Mucosa of rectum (tissue), 2 donors: ENCODE results near the gene APC.
A peak's percentile ranks its signal among the peaks of the same experiment; 100 is the strongest.
"Not testable (repeated sequence)": the region's sequence is repeated elsewhere in the genome, so short reads cannot be mapped to it uniquely, and the experiment has no call there.

Source experiments
- H3K27ac ChIP-seq, 2 donors: one replicate each; pipeline ENCODE4 v1.7.0; 2013; ENCODE audit warnings: inconsistent platforms in 2 of 2, low read depth in 2 of 2, low read length in 2 of 2
- H3K27me3 ChIP-seq, 2 donors: one replicate each; pipeline ENCODE4 v1.7.0; 2013; ENCODE audit warnings: low read length in 2 of 2; ENCODE audit not compliant: control insufficient read depth in 2 of 2, insufficient read depth in 2 of 2
- H3K36me3 ChIP-seq, 2 donors: one replicate each; pipeline ENCODE4 v1.7.0; 2013; ENCODE audit warnings: low read length in 2 of 2; ENCODE audit not compliant: control insufficient read depth in 2 of 2, insufficient read depth in 2 of 2
- H3K4me1 ChIP-seq, 2 donors: one replicate each; pipeline ENCODE4 v1.7.0; 2013; ENCODE audit warnings: low read length in 2 of 2, mild to moderate bottlenecking in 1 of 2; ENCODE audit not compliant: control insufficient read depth in 2 of 2, insufficient read depth in 2 of 2
- H3K4me3 ChIP-seq, 2 donors: one replicate each; pipeline ENCODE4 v1.7.0; 2013; ENCODE audit warnings: low read length in 2 of 2
- H3K9ac ChIP-seq, 2 donors: one replicate each; pipeline ENCODE4 v1.7.0; 2013; ENCODE audit warnings: low read length in 2 of 2, low read depth in 1 of 2, mild to moderate bottlenecking in 1 of 2
- H3K9me3 ChIP-seq, 2 donors: one replicate each; pipeline ENCODE4 v1.7.0; 2013; ENCODE audit warnings: low read length in 2 of 2; ENCODE audit not compliant: control insufficient read depth in 2 of 2
- donor health status: healthy.
- donor health status: Normal muscosa, but diverticular disease.

The APC gene

DNA sequence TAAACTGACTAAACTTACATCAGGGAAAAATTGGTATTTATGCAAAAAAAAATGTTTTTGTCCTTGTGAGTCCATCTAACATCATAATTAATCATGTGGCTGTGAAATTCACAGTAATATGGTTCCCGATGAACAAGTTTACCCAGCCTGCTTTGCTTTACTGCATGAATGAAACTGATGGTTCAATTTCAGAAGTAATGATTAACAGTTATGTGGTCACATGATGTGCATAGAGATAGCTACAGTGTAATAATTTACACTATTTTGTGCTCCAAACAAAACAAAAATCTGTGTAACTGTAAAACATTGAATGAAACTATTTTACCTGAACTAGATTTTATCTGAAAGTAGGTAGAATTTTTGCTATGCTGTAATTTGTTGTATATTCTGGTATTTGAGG, 106.8 kb downstream of the APC start:
- no peak overlapping the region for H3K4me3 ChIP-seq
- H3K27me3 ChIP-seq, result no peaks in the 10 kb centered on the region
- H3K27ac ChIP-seq, result no peak overlapping the region
- peaks cover 0 to 2% of the 10 kb centered on the region in 2 donors for H3K36me3 ChIP-seq
- H3K9me3 ChIP-seq, result no peaks in the 10 kb centered on the region
- H3K4me1 ChIP-seq, result no peaks in the 10 kb centered on the region
- no peak overlapping the region for H3K9ac ChIP-seq

GRCh38 chr5:112846556-112846955, 108.9 kb downstream of the APC start:
- Histone ChIP-seq H3K27ac (no peak overlapping the region), H3K4me3 (no peak overlapping the region), H3K27me3 (no peaks in the 10 kb centered on the region), H3K4me1 (no peaks in the 10 kb centered on the region), H3K36me3 (no peaks in the 10 kb centered on the region), H3K9ac (no peak overlapping the region), H3K9me3 (no peaks in the 10 kb centered on the region)

GRCh38 chr5:112847306-112847705, 109.6 kb downstream of the APC start:
- Histone ChIP-seq H3K9me3 (no peaks in the 10 kb centered on the region), H3K4me1 (no peaks in the 10 kb centered on the region), H3K27ac (no peak overlapping the region), H3K36me3 (no peaks in the 10 kb centered on the region), H3K9ac (no peak overlapping the region), H3K27me3 (no peaks in the 10 kb centered on the region), H3K4me3 (no peak overlapping the region)

DNA sequence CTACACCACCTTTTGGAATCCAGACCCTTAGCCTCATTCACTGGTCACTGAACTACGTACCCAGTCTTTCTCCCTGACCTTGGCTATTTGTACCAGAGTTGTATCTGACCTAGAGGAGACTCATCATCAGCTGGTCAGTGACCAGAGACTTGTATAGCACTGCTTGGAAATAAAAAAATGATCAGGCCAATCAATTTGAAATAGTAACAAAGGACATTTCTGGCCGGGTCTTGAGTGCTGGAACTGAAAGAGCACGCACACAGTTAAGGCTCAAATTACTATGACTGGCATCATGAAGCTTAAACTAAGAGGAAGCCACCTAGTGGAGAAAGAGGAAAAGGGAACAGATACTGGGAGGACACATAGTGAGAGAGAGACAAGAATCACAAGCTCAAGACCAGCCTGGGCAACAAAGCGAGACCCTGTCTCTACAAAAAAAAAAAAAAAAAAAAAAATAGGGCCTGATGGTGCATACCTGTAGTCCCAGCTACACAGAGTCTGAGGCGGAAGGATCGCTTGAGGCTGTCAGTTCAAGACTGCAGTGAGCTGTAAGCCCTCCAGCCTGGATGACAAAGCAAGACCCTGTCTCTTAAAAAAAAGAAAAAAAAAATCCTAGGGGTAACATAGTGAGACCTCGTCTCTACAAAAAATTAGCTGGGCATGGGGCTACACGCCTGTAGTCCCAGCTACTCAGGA, 110.6 kb downstream of the APC start:
- H3K4me3 ChIP-seq, result no peak overlapping the region
- no peaks in the 10 kb centered on the region for H3K9me3 ChIP-seq
- H3K27ac ChIP-seq, result no peak overlapping the region
- H3K36me3 ChIP-seq, result no peaks in the 10 kb centered on the region
- H3K27me3 ChIP-seq, result no peaks in the 10 kb centered on the region
- H3K9ac ChIP-seq, result no peak overlapping the region
- H3K4me1 ChIP-seq, result no peaks in the 10 kb centered on the region

- Histone ChIP-seq H3K9me3 (peaks cover 0 to 2% of the 10 kb centered on the region in 2 donors), H3K4me3 (no peak overlapping the region), H3K36me3 (no peaks in the 10 kb centered on the region), H3K4me1 (no peaks in the 10 kb centered on the region), H3K27me3 (peaks cover 2 to 4% of the 10 kb centered on the region in 2 donors), H3K9ac (no peak overlapping the region), H3K27ac (no peak overlapping the region)
Measured at GRCh38 chr5:112849912-112850311, 112.2 kb downstream of the APC start.

- Histone ChIP-seq H3K4me3 (no peak overlapping the region), H3K27me3 (peaks cover 2 to 4% of the 10 kb centered on the region in 2 donors), H3K9me3 (peaks cover 0 to 2% of the 10 kb centered on the region in 2 donors), H3K36me3 (no peaks in the 10 kb centered on the region), H3K9ac (no peak overlapping the region), H3K27ac (no peak overlapping the region), H3K4me1 (no peaks in the 10 kb centered on the region)
Measured at GRCh38 chr5:112854651-112855050, 117.0 kb downstream of the APC start.

DNA sequence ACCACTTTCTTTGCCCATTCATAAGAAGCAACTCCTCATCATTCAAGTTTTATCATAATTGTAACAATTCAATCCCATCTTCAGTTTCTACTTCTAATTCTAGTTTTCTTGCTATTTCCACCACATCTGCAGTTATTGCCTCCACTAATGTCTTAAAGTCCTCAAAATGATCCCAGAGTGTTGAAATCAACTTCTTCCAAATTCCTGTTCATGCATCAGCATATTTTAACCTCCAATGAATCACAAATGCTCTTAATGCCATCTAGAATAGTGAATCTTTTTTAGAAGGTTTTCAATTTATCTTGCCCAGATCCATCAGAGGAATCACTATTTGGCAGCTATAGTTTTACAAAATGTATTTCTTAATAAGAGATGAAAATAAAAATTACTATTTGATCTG, 120.2 kb downstream of the APC start:
- peaks cover 2 to 4% of the 10 kb centered on the region in 2 donors for H3K27me3 ChIP-seq
- H3K27ac ChIP-seq, result no peak overlapping the region
- H3K4me1 ChIP-seq, result peaks cover 9 to 15% of the 10 kb centered on the region in 2 donors
- no peak overlapping the region for H3K4me3 ChIP-seq
- H3K36me3 ChIP-seq, result peaks cover 3 to 4% of the 10 kb centered on the region in 2 donors
- H3K9me3 ChIP-seq, result peaks cover 0 to 2% of the 10 kb centered on the region in 2 donors
- no peak overlapping the region for H3K9ac ChIP-seq

GRCh38 chr5:112860571-112860928, 122.9 kb downstream of the APC start:
- H3K36me3 ChIP-seq, result peaks cover 12 to 17% of the 10 kb centered on the region in 2 donors
- peaks cover 9 to 19% of the 10 kb centered on the region in 2 donors for H3K4me1 ChIP-seq
- H3K9ac ChIP-seq, result peak overlapping the region; percentile 80 to 90

DNA sequence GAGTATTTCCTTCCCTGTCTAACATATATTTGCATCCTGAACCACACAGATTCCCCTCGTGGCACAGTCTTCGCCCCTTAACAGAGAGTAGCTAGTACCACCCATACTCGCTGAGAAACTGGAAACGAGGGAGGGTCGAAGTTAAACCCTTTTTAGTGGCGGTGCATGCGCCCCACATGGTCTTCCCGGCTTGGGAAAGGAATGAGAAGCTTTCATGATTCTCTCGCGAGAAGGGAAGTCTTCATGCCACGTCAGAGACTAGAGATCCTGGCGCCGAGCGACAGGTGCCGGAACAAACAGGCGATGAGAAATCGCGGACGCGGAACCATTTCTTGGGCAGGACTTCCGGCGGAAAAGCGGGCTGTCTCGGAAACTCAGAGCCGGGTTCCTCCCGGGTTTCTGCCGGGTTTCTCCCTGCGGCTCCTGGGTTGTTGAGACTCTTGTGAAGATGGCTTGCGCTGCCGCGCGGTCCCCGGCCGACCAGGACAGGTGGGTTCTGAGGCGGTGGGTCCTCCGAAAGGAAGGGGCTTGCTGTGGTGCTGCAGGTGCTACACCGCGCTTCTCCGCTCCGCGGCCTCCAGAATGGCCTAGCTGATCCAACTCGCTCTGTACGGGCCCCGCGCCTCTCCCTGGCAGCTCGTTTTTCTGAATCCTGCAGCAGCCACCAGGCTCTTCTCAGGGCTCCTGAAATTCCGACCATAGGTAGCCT, 123.4 kb downstream of the APC start, which contains the start of gene SRP19:
Gene SRP19 (plus strand): TSS at position 359 of the 709 bp plus-strand sequence. CDS start 90 bp downstream, at position 449.
- Histone ChIP-seq H3K27ac (peak within 1 kb of the TSS; percentile 60 to 75), H3K9ac (peak within 1 kb of the TSS; percentile 80 to 90), H3K4me1 (peaks cover 9 to 19% of the 10 kb centered on the region in 2 donors), H3K9me3 (no peaks in the 10 kb centered on the region), H3K27me3 (no peaks in the 10 kb centered on the region), H3K36me3 (peaks cover 12 to 17% of the 10 kb centered on the region in 2 donors), H3K4me3 (peak within 1 kb of the TSS; percentile 84 to 99)

More at GRCh38 chr5:112860571-112860928, 122.9 kb downstream of the APC start:
- Histone ChIP-seq H3K4me3 (peak overlapping the region; percentile 84 to 99), H3K27ac (peak overlapping the region; percentile 60 to 75)
- H3K9me3 ChIP-seq, H3K27me3 ChIP-seq: not testable (repeated sequence)

- Histone ChIP-seq H3K36me3 (peaks cover 17 to 22% of the 10 kb centered on the region in 2 donors), H3K9me3 (no peaks in the 10 kb centered on the region), H3K4me1 (peaks cover 9 to 19% of the 10 kb centered on the region in 2 donors), H3K27ac (peak overlapping the region; percentile 57 to 75), H3K4me3 (peak overlapping the region; percentile 84 to 99), H3K9ac (peak overlapping the region; percentile 80 to 90), H3K27me3 (no peaks in the 10 kb centered on the region)
Measured at GRCh38 chr5:112861638-112861985, 123.9 kb downstream of the APC start.
